Activated CD8-positive, alpha-beta memory T cell treated with anti-CD3 and anti-CD28 coated beads for 1 hour (primary cell): Measurements from ENCODE around the gene GAS2.

Experiments
- DNase-seq, 2 donors: peaks; one replicate each; pipeline ENCODE4 v3.0.0-alpha.2; 2020; ENCODE audit warnings: low read depth in 1 of 2; ENCODE audit errors: extremely low read depth in 1 of 2

The GAS2 gene

GRCh38 chr11:22671751-22672150 is 5.3 kb downstream of the GAS2 start:
- DNase-seq: no peak

- no peak for DNase-seq
Measured at GRCh38 chr11:22674470-22675439, 8.3 kb downstream of the GAS2 start.

GRCh38 chr11:22677153-22677903 is 10.9 kb downstream of the GAS2 start:
- no peak for DNase-seq

- DNase-seq: no peak
Measured at GRCh38 chr11:22680628-22681027, 14.2 kb downstream of the GAS2 start.

GRCh38 chr11:22681281-22681812 is 14.9 kb downstream of the GAS2 start:
- DNase-seq: no peak

- DNase-seq: no peak
Measured at GRCh38 chr11:22684082-22684481, 17.7 kb downstream of the GAS2 start.

- DNase-seq: no peak
Measured at GRCh38 chr11:22685111-22685510, 18.7 kb downstream of the GAS2 start.

- no peak for DNase-seq
Measured at GRCh38 chr11:22688914-22689313, 22.5 kb downstream of the GAS2 start.

GRCh38 chr11:22690257-22690656 is 23.8 kb downstream of the GAS2 start:
- no peak for DNase-seq

GRCh38 chr11:22690871-22691270 is 24.5 kb downstream of the GAS2 start:
- DNase-seq: no peak

GRCh38 chr11:22699388-22699787 is 33.0 kb downstream of the GAS2 start:
- no peak for DNase-seq

GRCh38 chr11:22702031-22702430 is 35.6 kb downstream of the GAS2 start:
- no peak for DNase-seq

- DNase-seq: no peak
Measured at GRCh38 chr11:22703040-22703439, 36.6 kb downstream of the GAS2 start.

- no peak for DNase-seq
Measured at GRCh38 chr11:22703591-22703990, 37.2 kb downstream of the GAS2 start.

GRCh38 chr11:22707119-22707899 is 40.9 kb downstream of the GAS2 start:
- DNase-seq: no peak

GRCh38 chr11:22711071-22711770 is 44.8 kb downstream of the GAS2 start:
- no peak for DNase-seq

GRCh38 chr11:22711880-22712279 is 45.5 kb downstream of the GAS2 start:
- no peak for DNase-seq

GRCh38 chr11:22713336-22713735 is 46.9 kb downstream of the GAS2 start:
- no peak for DNase-seq

- no peak for DNase-seq
Measured at GRCh38 chr11:22715971-22716370, 49.6 kb downstream of the GAS2 start.

GRCh38 chr11:22720457-22720856 is 54.0 kb downstream of the GAS2 start:
- DNase-seq: no peak
